HG03342 (cell line): Measurements from ENCODE around the gene ANO7.

ENCODE experiments used
- ATAC-seq: cut with Tn5 transposase; IDR thresholded peaks from one replicate; pipeline ENCODE4 v1.9.1; 2021; ENCODE audit warnings: mild to moderate bottlenecking, moderate library complexity; ENCODE audit not compliant: unreplicated experiment

Gene ANO7

GRCh38 chr2:241157841-241158545 is 30.5 kb upstream of the ANO7 start:
- no peak for ATAC-seq

DNA sequence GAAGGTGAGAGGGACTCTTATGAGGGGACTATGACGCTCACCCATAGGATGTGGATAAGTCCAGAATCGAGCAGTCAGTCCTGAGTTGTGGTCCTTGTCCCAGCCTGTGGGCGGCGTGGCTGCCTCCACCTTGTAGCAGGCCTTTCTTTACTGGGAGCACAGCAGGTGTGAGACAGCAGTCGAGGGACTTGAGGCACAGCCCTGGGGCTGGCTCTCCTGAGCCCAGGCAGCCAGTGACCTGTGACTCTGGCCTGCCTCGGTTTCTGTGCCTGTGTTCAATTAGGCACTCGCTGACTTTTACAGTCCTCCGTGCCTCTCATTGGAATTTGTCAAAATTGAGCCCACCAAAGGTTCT is 30.0 kb upstream of the ANO7 start:
- ATAC-seq = no peak

DNA sequence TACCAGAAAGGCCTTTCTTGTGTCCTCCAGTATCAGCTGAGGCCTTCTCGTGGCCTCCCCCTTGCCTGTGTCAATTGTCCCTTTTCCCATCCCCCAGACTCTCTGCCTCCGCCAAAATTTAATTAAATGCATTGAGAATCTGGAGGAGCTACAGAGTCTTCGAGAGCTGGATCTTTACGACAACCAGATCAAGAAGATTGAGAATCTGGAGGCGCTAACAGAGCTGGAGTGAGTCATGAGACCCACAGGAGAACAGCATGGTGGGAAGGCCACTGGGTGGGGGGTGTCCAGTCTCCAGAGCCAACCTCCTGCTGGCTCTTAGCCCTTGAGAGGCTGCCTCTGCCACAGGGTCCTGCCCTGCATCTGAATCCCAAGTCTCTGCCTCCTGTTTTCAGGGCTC is 29.4 kb upstream of the ANO7 start:
- no peak for ATAC-seq

DNA sequence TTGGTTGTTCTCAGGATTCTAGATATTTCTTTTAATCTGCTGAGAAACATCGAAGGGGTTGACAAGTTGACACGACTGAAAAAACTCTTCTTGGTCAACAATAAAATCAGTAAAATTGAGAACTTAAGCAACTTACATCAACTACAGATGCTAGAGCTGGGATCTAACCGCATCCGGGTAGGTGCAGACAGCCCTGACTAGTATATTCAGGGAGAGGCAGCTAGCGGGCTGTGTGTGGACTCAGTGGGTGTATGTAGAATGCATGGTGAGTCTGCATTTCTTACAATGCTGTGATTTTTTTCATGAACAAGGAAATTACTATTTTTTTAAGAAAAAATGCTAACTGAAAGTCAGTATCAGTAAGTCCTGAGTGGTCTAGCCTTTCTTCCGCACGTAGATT is 28.2 kb upstream of the ANO7 start:
- ATAC-seq = no peak

DNA sequence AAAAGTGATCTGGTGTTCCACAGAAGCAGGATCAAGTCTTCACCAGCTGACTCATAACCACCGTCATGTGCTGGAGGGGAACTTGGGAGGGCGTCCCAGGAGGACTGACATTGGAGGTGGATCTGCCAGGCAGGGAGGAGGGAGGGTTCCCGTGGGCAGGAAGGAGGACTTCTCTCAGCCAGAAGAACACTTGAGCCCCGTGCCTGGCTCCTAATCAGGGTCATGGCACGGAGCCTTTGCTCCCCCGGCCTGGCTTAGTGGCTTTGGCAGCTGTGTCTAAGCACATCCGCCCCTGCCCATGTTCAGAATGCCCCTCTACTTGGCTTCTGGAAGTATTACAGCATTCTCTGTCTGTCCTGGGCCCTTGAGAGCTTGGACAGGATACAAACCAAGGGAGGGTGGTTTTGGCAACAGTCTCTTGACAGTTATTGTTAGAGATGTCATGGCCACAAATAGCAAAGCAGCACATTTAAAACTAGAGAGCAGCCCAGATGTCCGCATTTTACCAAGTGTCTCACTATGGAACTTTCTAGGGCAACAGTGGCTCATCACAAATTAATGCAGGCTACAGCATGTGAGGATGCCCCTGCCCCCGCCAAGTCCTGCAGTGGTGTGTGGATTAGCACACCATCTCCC is 26.7 kb upstream of the ANO7 start:
- no peak for ATAC-seq

DNA sequence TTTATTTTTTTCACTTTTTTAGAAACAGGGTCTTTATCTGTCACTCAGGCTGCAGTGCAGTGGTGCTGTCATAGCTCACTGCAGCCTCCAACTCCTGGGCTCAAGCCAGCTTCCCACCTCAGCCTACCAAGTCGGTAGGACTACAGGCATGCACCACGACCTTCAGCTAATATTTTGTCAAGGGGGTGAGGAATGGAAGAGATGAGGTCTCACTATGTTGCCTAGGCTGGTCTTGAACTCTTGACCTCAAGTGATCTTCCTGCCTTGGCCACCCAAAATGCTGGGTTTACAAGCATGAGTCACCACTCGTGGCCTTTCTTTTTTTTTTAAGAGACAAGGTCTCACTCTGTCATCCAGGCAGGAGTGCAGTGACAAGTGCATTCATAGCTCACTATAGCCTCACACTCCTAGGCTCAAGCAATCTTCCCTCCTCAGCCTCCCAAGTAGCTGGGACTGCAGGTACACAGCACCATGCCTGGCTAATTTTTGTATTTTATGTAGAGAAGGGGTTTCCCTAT is 24.8 kb upstream of the ANO7 start:
- ATAC-seq = no peak

GRCh38 chr2:241168366-241168765 is 20.1 kb upstream of the ANO7 start:
- no peak for ATAC-seq

- ATAC-seq = no peak
Observed at GRCh38 chr2:241173557-241173956, 14.9 kb upstream of the ANO7 start.

DNA sequence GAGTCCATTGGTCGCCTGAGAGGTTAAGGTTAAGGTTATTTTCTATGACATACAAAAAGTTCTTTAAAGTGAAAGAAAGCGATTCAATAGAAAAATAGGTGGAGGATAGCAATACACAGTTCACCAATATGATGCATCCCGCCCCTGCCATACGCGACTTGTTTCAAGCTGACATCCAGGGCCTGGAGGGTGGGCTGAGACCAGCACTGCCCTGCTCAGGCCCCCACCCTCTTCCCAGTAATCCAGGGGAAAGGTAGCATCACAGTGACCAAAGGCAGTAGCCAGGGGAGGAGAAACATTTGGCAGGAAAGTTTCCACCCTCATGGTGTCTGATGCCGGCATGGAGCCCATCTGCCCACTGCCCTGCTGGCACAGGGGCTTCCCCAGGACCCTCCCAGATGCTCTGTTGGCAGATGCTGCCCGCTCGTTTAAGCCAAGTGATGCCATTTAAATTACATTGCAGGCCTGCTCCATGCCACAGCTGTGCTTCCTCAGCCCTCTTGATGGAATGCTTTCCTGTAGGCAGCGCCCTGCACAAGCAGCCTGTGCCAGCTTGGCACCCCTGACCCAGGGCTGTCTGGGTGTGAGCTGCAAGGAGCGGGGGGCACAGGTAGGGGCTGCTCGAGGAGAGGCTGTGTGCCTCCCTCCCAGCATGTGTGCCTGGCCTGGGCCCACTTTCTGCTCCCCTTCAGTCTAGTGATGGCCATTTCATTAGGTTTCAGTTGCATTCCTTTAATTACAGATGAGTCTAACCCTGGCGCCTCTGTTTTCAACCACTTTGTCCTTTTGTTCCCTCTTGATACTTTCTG is 10.7 kb upstream of the ANO7 start:
- ATAC-seq = no peak

GRCh38 chr2:241178961-241179360 is 9.5 kb upstream of the ANO7 start:
- ATAC-seq = no peak

DNA sequence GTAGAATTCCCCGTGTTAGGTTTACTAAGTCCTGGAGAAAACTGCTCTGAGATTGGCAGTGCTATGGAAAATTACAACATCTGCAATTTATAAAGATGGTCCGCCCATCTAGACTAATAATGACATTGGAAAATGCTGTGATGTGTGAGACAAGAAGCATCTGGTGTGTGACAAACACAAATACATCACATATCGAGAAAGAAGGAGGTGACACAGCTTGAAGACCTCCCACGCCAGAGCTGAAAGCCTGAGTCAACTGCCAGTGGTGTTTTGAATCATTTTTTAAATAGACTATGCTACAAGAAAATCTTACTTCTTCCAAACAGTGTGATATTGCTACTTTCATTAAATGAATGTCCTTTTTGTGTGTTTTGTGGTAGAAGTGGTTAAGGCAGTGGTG is 8.6 kb upstream of the ANO7 start:
- ATAC-seq = no peak

DNA sequence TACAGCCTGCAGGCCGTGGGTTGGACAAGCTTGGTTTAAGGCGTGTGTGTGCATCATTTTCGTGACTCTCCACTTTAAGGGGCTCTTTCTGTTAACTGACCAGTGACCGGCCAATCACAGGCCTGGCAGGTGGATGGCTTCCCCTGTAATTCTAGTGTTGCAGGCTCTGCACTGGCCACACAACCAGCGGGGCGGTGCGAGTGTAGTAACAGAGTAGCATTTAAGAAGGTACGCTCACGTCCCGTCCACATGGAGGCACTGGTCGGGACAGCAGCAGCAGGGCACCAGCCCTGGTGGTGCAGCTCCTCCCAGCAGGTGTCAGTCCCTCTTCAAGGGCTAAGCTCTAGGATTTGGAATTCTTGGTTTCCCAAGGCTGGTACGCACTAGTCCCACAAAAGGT is 8.0 kb upstream of the ANO7 start:
- no peak for ATAC-seq

DNA sequence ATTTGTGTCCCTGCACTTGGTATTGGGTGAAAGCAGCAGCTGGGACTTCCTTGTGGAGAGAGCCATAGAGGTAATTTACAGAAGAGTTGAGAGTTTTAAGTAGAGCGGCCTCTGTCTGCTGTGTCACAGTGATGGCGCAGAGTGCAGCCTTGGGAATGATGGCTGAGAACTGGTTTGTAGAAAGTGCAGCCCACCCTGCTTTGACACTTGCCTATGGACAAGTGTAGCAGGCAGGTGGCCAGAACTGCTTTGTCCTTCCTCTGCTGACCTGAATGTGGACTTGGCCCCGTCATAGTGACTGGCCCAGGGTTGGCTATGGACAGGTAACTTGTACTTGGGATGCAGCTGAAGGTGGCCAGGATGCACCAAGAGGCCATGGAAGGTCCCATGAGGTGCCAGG is 6.4 kb upstream of the ANO7 start:
- ATAC-seq = no peak

- ATAC-seq = no peak
Observed at GRCh38 chr2:241182531-241183133, 5.8 kb upstream of the ANO7 start.

- no peak for ATAC-seq
Observed at GRCh38 chr2:241183221-241183620, 5.3 kb upstream of the ANO7 start.

DNA sequence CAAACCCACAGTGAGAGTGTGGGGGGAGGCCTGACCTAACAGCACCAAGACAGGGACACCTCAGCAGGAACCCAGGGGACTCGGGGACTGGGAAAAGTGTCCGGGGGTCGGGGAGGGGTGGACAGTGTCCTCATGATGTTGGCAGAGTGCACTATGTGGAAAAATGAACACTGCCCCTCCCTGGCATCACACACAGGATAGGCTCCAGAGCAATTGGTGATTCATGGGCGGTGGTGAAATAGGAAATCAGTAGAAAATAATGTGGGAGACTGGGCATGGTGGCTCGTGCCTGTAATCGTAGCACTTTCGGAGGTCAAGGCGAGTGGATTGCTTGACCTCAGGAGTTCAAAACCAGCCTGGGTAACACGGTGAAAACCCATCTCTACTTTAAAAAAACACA is 3.6 kb upstream of the ANO7 start:
- no peak for ATAC-seq

DNA sequence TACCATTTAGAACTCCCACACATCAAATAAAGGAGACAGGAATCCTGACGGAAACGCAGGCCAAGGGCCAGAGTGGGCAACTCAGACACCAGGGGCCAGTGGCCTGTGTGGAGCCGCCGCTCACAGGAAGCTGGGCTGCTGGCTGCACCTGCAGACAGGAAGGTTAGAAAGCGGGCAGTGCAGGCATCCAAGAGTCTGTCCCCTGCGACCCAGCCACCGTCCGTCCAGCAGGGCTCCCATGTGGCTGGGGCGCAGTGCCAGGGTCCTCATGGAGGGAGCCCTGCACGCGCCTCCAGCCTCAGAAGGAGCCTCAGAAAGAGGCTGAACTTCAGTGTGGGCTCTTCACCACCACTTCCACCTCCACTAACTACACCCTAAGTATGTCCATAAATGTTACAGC is 2.5 kb upstream of the ANO7 start:
- no peak for ATAC-seq

DNA sequence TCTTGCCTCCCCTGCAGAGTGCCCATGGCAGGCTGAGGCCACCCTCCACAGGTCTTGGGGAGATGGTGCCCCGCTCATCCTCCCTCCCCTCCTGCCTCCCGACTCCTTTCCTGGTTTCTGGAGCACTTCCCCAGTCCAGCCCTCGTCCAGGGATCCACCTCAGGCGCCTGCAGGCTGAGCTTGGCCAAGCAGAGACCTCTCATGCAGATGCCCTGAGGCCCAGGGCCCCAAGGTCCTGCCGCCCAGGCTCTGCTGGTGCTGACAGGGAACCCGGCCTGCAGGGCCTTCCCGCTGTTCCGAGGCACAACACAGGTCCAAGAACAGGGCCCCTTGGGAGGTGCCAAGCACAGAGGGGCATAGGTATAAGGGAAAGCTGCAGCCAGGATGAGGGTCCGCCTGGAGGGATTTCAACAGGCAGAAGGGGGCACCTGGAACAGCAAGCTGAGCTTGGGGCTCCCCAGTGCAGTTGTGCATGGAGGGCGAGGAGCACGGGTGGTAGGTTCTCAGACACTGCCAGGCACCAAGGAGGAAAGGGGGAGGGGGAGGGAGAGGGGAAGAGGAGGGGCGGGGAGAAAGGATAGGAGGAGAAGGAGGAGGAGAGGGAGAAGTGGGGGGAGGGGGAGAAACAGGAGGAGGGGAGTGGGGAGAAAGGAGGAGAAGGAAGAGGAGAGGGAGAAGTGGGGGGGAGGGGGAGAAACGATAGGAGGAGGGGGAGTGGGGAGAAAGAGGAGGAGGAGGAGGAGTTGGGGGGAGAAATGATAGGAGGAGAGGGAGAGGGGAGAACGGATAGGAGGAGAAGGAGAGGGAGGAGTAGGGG is 1.2 kb upstream of the ANO7 start:
- no peak for ATAC-seq

GRCh38 chr2:241187918-241188234 is 601 bp upstream of the ANO7 start:
- ATAC-seq = no peak

DNA sequence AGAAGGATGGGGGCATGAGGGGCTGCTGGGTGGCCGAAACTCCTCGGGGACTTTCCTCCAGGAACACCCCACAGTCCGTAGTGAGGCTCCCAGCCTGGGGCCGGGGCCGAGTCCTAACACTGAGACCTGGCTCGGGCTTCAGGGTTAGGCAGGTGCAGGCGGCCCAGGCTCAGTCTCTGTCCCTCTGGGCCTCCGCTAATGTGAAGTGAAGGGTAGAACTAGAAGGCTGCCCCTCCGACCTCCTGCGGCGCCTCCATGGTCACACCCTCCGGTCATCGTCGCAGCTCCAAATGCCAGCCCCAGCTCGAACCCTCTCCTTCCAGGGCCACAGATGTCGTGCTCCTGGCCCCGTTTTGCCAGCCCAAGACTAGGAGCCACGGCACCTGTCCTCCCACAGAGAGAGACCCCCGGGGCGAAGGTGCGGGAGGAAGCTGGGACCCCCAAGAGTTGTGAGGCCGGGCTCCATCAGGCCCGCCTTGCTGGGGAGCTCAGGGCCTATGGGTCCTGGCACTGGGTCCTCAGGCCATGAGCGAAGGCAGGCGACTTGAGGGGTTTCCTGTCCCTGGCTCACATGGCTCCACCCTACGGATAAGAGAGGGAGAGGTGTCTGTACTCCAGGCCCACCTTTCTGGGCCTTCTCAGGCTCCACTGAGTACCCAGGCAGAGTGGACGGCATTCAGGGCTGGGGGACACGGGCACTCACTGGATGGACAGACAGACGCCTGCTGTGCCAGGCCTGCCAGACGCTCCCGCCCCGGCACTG is 797 bp downstream of the ANO7 start:
- no peak for ATAC-seq
